PFSK-1 (cell line): ENCODE data around the gene NEK11.

Source experiments
- FOXP2 ChIP-seq: optimal IDR thresholded peaks from 2 replicates; pipeline ENCODE3; 2011; ENCODE audit warnings: borderline replicate concordance, control low read depth, inconsistent platforms; ENCODE audit not compliant: insufficient read depth; ENCODE audit errors: extremely low read length, extremely low read depth
- POLR2AphosphoS5 ChIP-seq: IDR thresholded peaks from 2 replicates; pipeline ENCODE4 v1.6.1; 2012; ENCODE audit warnings: low read depth, mild to moderate bottlenecking, control low read depth, low read length, moderate library complexity
- SIN3A ChIP-seq: IDR thresholded peaks from 2 replicates; pipeline ENCODE4 v1.6.1; 2012; ENCODE audit warnings: mild to moderate bottlenecking, low read length, moderate library complexity, borderline replicate concordance; ENCODE audit not compliant: insufficient read depth
- TAF1 ChIP-seq: IDR thresholded peaks from 2 replicates; pipeline ENCODE4 v1.6.1; 2012; ENCODE audit warnings: low read length, control low read depth, borderline replicate concordance; ENCODE audit not compliant: insufficient read depth
- TF ChIP-seq, protein P1 (sequence below), 2 experiments: IDR thresholded peaks; 2 replicates each; pipeline versions ENCODE4 v1.6.1 to v1.8.0; 2011 to 2012; ENCODE audit warnings: low read depth in 2 of 2, low read length in 2 of 2, control low read depth in 1 of 2, inconsistent platforms in 1 of 2, mild to moderate bottlenecking in 1 of 2, moderate library complexity in 1 of 2; ENCODE audit not compliant: insufficient read depth in 1 of 2

Gene NEK11

DNA sequence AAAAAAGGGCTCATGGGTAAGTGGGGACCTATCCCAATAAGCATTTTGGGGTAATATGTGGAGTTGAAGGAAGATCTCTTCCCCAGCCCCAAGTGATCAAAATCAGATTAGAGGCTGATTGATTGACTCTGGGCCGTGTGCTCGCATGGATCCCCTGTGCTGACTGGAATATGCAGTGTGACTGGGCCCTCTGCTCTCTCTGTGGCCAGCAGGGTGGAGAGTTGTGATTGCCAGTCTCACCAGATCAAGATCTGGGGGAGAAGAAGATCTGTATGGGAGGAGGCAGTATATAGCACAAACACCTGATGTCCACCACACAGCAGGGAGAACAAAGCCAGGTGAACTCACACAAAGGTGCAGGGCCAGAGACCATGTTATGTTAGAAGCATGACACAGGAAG is 363.7 kb downstream of the NEK11 start:
- TF ChIP-seq SIN3A (no peak), POLR2AphosphoS5 (no peak), FOXP2 (no peak), TAF1 (no peak)
- TF ChIP-seq, protein P1, sequence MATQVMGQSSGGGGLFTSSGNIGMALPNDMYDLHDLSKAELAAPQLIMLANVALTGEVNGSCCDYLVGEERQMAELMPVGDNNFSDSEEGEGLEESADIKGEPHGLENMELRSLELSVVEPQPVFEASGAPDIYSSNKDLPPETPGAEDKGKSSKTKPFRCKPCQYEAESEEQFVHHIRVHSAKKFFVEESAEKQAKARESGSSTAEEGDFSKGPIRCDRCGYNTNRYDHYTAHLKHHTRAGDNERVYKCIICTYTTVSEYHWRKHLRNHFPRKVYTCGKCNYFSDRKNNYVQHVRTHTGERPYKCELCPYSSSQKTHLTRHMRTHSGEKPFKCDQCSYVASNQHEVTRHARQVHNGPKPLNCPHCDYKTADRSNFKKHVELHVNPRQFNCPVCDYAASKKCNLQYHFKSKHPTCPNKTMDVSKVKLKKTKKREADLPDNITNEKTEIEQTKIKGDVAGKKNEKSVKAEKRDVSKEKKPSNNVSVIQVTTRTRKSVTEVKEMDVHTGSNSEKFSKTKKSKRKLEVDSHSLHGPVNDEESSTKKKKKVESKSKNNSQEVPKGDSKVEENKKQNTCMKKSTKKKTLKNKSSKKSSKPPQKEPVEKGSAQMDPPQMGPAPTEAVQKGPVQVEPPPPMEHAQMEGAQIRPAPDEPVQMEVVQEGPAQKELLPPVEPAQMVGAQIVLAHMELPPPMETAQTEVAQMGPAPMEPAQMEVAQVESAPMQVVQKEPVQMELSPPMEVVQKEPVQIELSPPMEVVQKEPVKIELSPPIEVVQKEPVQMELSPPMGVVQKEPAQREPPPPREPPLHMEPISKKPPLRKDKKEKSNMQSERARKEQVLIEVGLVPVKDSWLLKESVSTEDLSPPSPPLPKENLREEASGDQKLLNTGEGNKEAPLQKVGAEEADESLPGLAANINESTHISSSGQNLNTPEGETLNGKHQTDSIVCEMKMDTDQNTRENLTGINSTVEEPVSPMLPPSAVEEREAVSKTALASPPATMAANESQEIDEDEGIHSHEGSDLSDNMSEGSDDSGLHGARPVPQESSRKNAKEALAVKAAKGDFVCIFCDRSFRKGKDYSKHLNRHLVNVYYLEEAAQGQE (IDR thresholded peaks at IDR 0.05; ENCODE audit: insufficient read depth in 1 of 2, low read depth in 2 of 2, low read length in 2 of 2): no peak

- TF ChIP-seq SIN3A (no peak), POLR2AphosphoS5 (no peak), FOXP2 (no peak), TAF1 (no peak)
- TF ChIP-seq, protein P1 (IDR thresholded peaks at IDR 0.05; ENCODE audit: insufficient read depth in 1 of 2, low read depth in 2 of 2, low read length in 2 of 2): no peak
Measured at GRCh38 chr3:131393051-131393450, 366.4 kb downstream of the NEK11 start.

- TF ChIP-seq, protein P1 (IDR thresholded peaks at IDR 0.05; ENCODE audit: insufficient read depth in 1 of 2, low read depth in 2 of 2, low read length in 2 of 2): no peak
- no peak for TF ChIP-seq TAF1
- no peak for TF ChIP-seq SIN3A
- TF ChIP-seq POLR2AphosphoS5: no peak
- no peak for TF ChIP-seq FOXP2
Measured at GRCh38 chr3:131393868-131394267, 367.2 kb downstream of the NEK11 start.

DNA sequence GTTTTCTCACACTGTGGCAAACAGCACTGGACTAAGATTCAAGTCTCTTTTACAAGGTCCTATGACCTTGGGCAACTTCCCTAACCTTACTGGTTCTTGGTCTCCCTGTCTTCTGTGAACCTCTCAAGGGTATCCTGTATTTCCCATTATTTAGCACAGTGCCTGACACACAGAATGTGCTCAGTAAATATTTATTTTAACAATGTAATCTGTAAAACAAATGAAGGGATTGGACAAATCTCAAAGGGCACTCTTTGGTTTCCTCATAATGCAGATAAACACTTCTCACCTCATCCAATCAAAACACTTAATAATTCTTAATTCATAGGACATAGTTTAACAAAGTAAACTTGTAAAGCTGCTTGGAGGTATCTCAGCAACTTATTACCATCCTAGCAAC is 367.7 kb downstream of the NEK11 start:
- TF ChIP-seq SIN3A: no peak
- no peak for TF ChIP-seq FOXP2
- no peak for TF ChIP-seq TAF1
- TF ChIP-seq, protein P1 (IDR thresholded peaks at IDR 0.05; ENCODE audit: insufficient read depth in 1 of 2, low read depth in 2 of 2, low read length in 2 of 2): no peak
- TF ChIP-seq POLR2AphosphoS5: no peak

GRCh38 chr3:131396170-131396569 is 369.5 kb downstream of the NEK11 start:
- TF ChIP-seq FOXP2 (no peak), POLR2AphosphoS5 (no peak), SIN3A (no peak), TAF1 (no peak)
- TF ChIP-seq, protein P1 (IDR thresholded peaks at IDR 0.05; ENCODE audit: insufficient read depth in 1 of 2, low read depth in 2 of 2, low read length in 2 of 2): no peak
